Measurements from ENCODE around the gene NR4A2.

NR4A2 gene

GRCh38 chr2:156327835-156328695 is 4.5 kb downstream of the NR4A2 start:
- peaks cover 94% of the 10 kb centered on the region for H3K27me3 ChIP-seq (ENCODE audit: control insufficient read depth, insufficient read depth, low read length)
- peaks cover 20% of the 10 kb centered on the region for H3K4me1 ChIP-seq (ENCODE audit: control insufficient read depth, insufficient read depth, low read length)
- peak overlapping the region; percentile 67 for H3K4me3 ChIP-seq (ENCODE audit: low read depth, low read length)

GRCh38 chr2:156326526-156327095 is 5.9 kb downstream of the NR4A2 start:
- Histone ChIP-seq H3K4me1 (ENCODE audit: control insufficient read depth, insufficient read depth, low read length) (peaks cover 21% of the 10 kb centered on the region), H3K27me3 (ENCODE audit: control insufficient read depth, insufficient read depth, low read length) (peaks cover 100% of the 10 kb centered on the region), H3K9me3 (ENCODE audit: control insufficient read depth, insufficient read depth, low read length) (no peaks in the 10 kb centered on the region), H3K9ac (ENCODE audit: low read depth, low read length) (no peak overlapping the region), H3K4me3 (ENCODE audit: low read depth, low read length) (peak overlapping the region; percentile 28), H3K36me3 (ENCODE audit: control insufficient read depth, insufficient read depth, low read length) (no peaks in the 10 kb centered on the region)

More at GRCh38 chr2:156327835-156328695, 4.5 kb downstream of the NR4A2 start:
- H3K36me3 ChIP-seq (ENCODE audit: control insufficient read depth, insufficient read depth, low read length): no peaks in the 10 kb centered on the region
- no peaks in the 10 kb centered on the region for H3K9me3 ChIP-seq (ENCODE audit: control insufficient read depth, insufficient read depth, low read length)
- no peak overlapping the region for H3K9ac ChIP-seq (ENCODE audit: low read depth, low read length)

GRCh38 chr2:156325688-156326525 is 6.6 kb downstream of the NR4A2 start:
- H3K9ac ChIP-seq (ENCODE audit: low read depth, low read length): no peak overlapping the region
- H3K4me1 ChIP-seq (ENCODE audit: control insufficient read depth, insufficient read depth, low read length): peaks cover 17% of the 10 kb centered on the region
- no peaks in the 10 kb centered on the region for H3K36me3 ChIP-seq (ENCODE audit: control insufficient read depth, insufficient read depth, low read length)
- peaks cover 100% of the 10 kb centered on the region for H3K27me3 ChIP-seq (ENCODE audit: control insufficient read depth, insufficient read depth, low read length)
- H3K9me3 ChIP-seq (ENCODE audit: control insufficient read depth, insufficient read depth, low read length): no peaks in the 10 kb centered on the region
- H3K4me3 ChIP-seq (ENCODE audit: low read depth, low read length): peak overlapping the region; percentile 28

- H3K4me3 ChIP-seq (ENCODE audit: low read depth, low read length): peak overlapping the region; percentile 52
- H3K9ac ChIP-seq (ENCODE audit: low read depth, low read length): no peak overlapping the region
- peaks cover 17% of the 10 kb centered on the region for H3K4me1 ChIP-seq (ENCODE audit: control insufficient read depth, insufficient read depth, low read length)
- no peaks in the 10 kb centered on the region for H3K9me3 ChIP-seq (ENCODE audit: control insufficient read depth, insufficient read depth, low read length)
- peaks cover 91% of the 10 kb centered on the region for H3K27me3 ChIP-seq (ENCODE audit: control insufficient read depth, insufficient read depth, low read length)
- H3K36me3 ChIP-seq (ENCODE audit: control insufficient read depth, insufficient read depth, low read length): no peaks in the 10 kb centered on the region
Measured at GRCh38 chr2:156323754-156324153, 8.8 kb downstream of the NR4A2 start.

- peaks cover 14% of the 10 kb centered on the region for H3K4me1 ChIP-seq (ENCODE audit: control insufficient read depth, insufficient read depth, low read length)
- no peaks in the 10 kb centered on the region for H3K9me3 ChIP-seq (ENCODE audit: control insufficient read depth, insufficient read depth, low read length)
- H3K27me3 ChIP-seq (ENCODE audit: control insufficient read depth, insufficient read depth, low read length): peaks cover 91% of the 10 kb centered on the region
- no peak overlapping the region for H3K9ac ChIP-seq (ENCODE audit: low read depth, low read length)
- no peaks in the 10 kb centered on the region for H3K36me3 ChIP-seq (ENCODE audit: control insufficient read depth, insufficient read depth, low read length)
- H3K4me3 ChIP-seq (ENCODE audit: low read depth, low read length): peak overlapping the region; percentile 52
Measured at GRCh38 chr2:156322686-156323231, 9.8 kb downstream of the NR4A2 start.

- H3K4me1 ChIP-seq (ENCODE audit: control insufficient read depth, insufficient read depth, low read length): peaks cover 13% of the 10 kb centered on the region
- no peak overlapping the region for H3K9ac ChIP-seq (ENCODE audit: low read depth, low read length)
- H3K27me3 ChIP-seq (ENCODE audit: control insufficient read depth, insufficient read depth, low read length): peaks cover 91% of the 10 kb centered on the region
- peak overlapping the region; percentile 52 for H3K4me3 ChIP-seq (ENCODE audit: low read depth, low read length)
- H3K9me3 ChIP-seq (ENCODE audit: control insufficient read depth, insufficient read depth, low read length): no peaks in the 10 kb centered on the region
- H3K36me3 ChIP-seq (ENCODE audit: control insufficient read depth, insufficient read depth, low read length): no peaks in the 10 kb centered on the region
Measured at GRCh38 chr2:156322051-156322685, 10.4 kb downstream of the NR4A2 start.

GRCh38 chr2:156321243-156321904 is 11.1 kb downstream of the NR4A2 start:
- Histone ChIP-seq H3K27me3 (ENCODE audit: control insufficient read depth, insufficient read depth, low read length) (peaks cover 89% of the 10 kb centered on the region), H3K4me3 (ENCODE audit: low read depth, low read length) (peak overlapping the region; percentile 52), H3K4me1 (ENCODE audit: control insufficient read depth, insufficient read depth, low read length) (peaks cover 10% of the 10 kb centered on the region), H3K9ac (ENCODE audit: low read depth, low read length) (no peak overlapping the region), H3K9me3 (ENCODE audit: control insufficient read depth, insufficient read depth, low read length) (no peaks in the 10 kb centered on the region), H3K36me3 (ENCODE audit: control insufficient read depth, insufficient read depth, low read length) (no peaks in the 10 kb centered on the region)

- H3K9ac ChIP-seq (ENCODE audit: low read depth, low read length): no peak overlapping the region
- peak overlapping the region; percentile 67 for H3K4me3 ChIP-seq (ENCODE audit: low read depth, low read length)
- H3K36me3 ChIP-seq (ENCODE audit: control insufficient read depth, insufficient read depth, low read length): no peaks in the 10 kb centered on the region
- H3K4me1 ChIP-seq (ENCODE audit: control insufficient read depth, insufficient read depth, low read length): peaks cover 6% of the 10 kb centered on the region
- H3K27me3 ChIP-seq (ENCODE audit: control insufficient read depth, insufficient read depth, low read length): peaks cover 82% of the 10 kb centered on the region
- no peaks in the 10 kb centered on the region for H3K9me3 ChIP-seq (ENCODE audit: control insufficient read depth, insufficient read depth, low read length)
Measured at GRCh38 chr2:156320486-156321098, 11.9 kb downstream of the NR4A2 start.

- H3K4me1 ChIP-seq (ENCODE audit: control insufficient read depth, insufficient read depth, low read length): peaks cover 6% of the 10 kb centered on the region
- H3K36me3 ChIP-seq (ENCODE audit: control insufficient read depth, insufficient read depth, low read length): no peaks in the 10 kb centered on the region
- H3K4me3 ChIP-seq (ENCODE audit: low read depth, low read length): peak overlapping the region; percentile 67
- H3K27me3 ChIP-seq (ENCODE audit: control insufficient read depth, insufficient read depth, low read length): peaks cover 75% of the 10 kb centered on the region
- H3K9me3 ChIP-seq (ENCODE audit: control insufficient read depth, insufficient read depth, low read length): no peaks in the 10 kb centered on the region
- H3K9ac ChIP-seq (ENCODE audit: low read depth, low read length): peak overlapping the region; percentile 3
Measured at GRCh38 chr2:156319811-156320485, 12.6 kb downstream of the NR4A2 start.

GRCh38 chr2:156317631-156318030 is 14.9 kb downstream of the NR4A2 start:
- H3K4me1 ChIP-seq (ENCODE audit: control insufficient read depth, insufficient read depth, low read length): peaks cover 2% of the 10 kb centered on the region
- H3K36me3 ChIP-seq (ENCODE audit: control insufficient read depth, insufficient read depth, low read length): no peaks in the 10 kb centered on the region
- peaks cover 52% of the 10 kb centered on the region for H3K27me3 ChIP-seq (ENCODE audit: control insufficient read depth, insufficient read depth, low read length)
- no peaks in the 10 kb centered on the region for H3K9me3 ChIP-seq (ENCODE audit: control insufficient read depth, insufficient read depth, low read length)
- no peak overlapping the region for H3K9ac ChIP-seq (ENCODE audit: low read depth, low read length)
- no peak overlapping the region for H3K4me3 ChIP-seq (ENCODE audit: low read depth, low read length)
